GM18870 (cell line): ENCODE results near the gene PLP1.
"Not testable (repeated sequence)": the region's sequence is repeated elsewhere in the genome, so short reads cannot be mapped to it uniquely, and the experiment has no call there.

Experiments used
- ATAC-seq: cut with Tn5 transposase; IDR thresholded peaks from one replicate; pipeline ENCODE4 v1.9.1; 2021; ENCODE audit warnings: moderate library complexity; ENCODE audit not compliant: unreplicated experiment

Gene PLP1

GRCh38 chrX:103776546-103776945 lies at the start of gene PLP1:
PLP1 (plus strand) TSS chrX:103776840; CDS start chrX:103776996, 156 bp downstream.
- no peak for ATAC-seq

GRCh38 chrX:103727115-103727514 lies 49.5 kb upstream of the PLP1 start:
- ATAC-seq = no peak

- no peak for ATAC-seq
Measured at GRCh38 chrX:103729015-103729414, 47.6 kb upstream of the PLP1 start.

GRCh38 chrX:103730147-103730795 lies 46.4 kb upstream of the PLP1 start:
- ATAC-seq = no peak

- no peak for ATAC-seq
Measured at GRCh38 chrX:103730796-103731493, 45.7 kb upstream of the PLP1 start.

GRCh38 chrX:103733017-103733416 lies 43.6 kb upstream of the PLP1 start:
- ATAC-seq = no peak

GRCh38 chrX:103734125-103734760 lies 42.4 kb upstream of the PLP1 start:
- ATAC-seq = no peak

GRCh38 chrX:103737696-103738095 lies 38.9 kb upstream of the PLP1 start:
- no peak for ATAC-seq

- no peak for ATAC-seq
Measured at GRCh38 chrX:103739421-103739820, 37.2 kb upstream of the PLP1 start.

- ATAC-seq = no peak
Measured at GRCh38 chrX:103741879-103742278, 34.8 kb upstream of the PLP1 start.

- no peak for ATAC-seq
Measured at GRCh38 chrX:103742339-103742738, 34.3 kb upstream of the PLP1 start.

- no peak for ATAC-seq
Measured at GRCh38 chrX:103747163-103747562, 29.5 kb upstream of the PLP1 start.

- ATAC-seq = no peak
Measured at GRCh38 chrX:103754401-103754800, 22.2 kb upstream of the PLP1 start.

GRCh38 chrX:103756736-103757135 lies 19.9 kb upstream of the PLP1 start:
- ATAC-seq = no peak

GRCh38 chrX:103758555-103758954 lies 18.1 kb upstream of the PLP1 start:
- ATAC-seq = no peak

- ATAC-seq = not testable (repeated sequence)
Measured at GRCh38 chrX:103763541-103763940, 13.1 kb upstream of the PLP1 start.

- ATAC-seq = not testable (repeated sequence)
Measured at GRCh38 chrX:103766813-103767555, 9.7 kb upstream of the PLP1 start.

- no peak for ATAC-seq
Measured at GRCh38 chrX:103773445-103773844, 3.2 kb upstream of the PLP1 start.

- ATAC-seq = no peak
Measured at GRCh38 chrX:103774070-103774642, 2.5 kb upstream of the PLP1 start.

- no peak for ATAC-seq
Measured at GRCh38 chrX:103779141-103779789, 2.6 kb downstream of the PLP1 start.
